Mucosa of descending colon (tissue), 3 donors: ENCODE data around the gene SH3BP4. TPM values are rescaled to one million over a fixed set of nuclear protein-coding genes. Genes with fewer than 3 reads are reported as not detected.
A peak's percentile ranks its signal among the peaks of the same experiment; 100 is the strongest.

ENCODE experiments used
- ATAC-seq: fragments of 200-7000 bp; cut with Tn5 transposase; one replicate; pipeline ENCODE4 v1.9.1; 2020; ENCODE audit warnings: mild to moderate bottlenecking, moderate library complexity
- DNase-seq, 3 donors: peaks; one replicate each; pipeline ENCODE4 v3.0.0-alpha.2; 2020
- H3K36me3 ChIP-seq: fragments of 200-600 bp; one replicate; pipeline ENCODE4 v1.8.0; 2021; ENCODE audit warnings: low read depth, mild to moderate bottlenecking
- H3K4me1 ChIP-seq: fragments of 200-600 bp; one replicate; pipeline ENCODE4 v1.8.0; 2021; ENCODE audit warnings: low read depth, mild to moderate bottlenecking
- H3K4me3 ChIP-seq: fragments of 200-600 bp; one replicate; pipeline ENCODE4 v1.8.0; 2021; ENCODE audit warnings: mild to moderate bottlenecking
- H3K9me3 ChIP-seq: fragments of 200-600 bp; one replicate; pipeline ENCODE4 v1.8.0; 2021; ENCODE audit warnings: mild to moderate bottlenecking
- intact Hi-C, 2 donors: fragments of 100-400 bp; cut with DNase I in 1 of 2; cut with micrococcal nuclease in 1 of 2; formaldehyde crosslinking; loops; one replicate each; pipeline versions ENCODE4 v1.11.0 to v1.11.1; 2022; cut with DNase I, micrococcal nuclease
- total RNA-seq, 3 donors: library from RNA; stranded (reverse); fragmentation: NEBNext Ultra II Directional in 2 of 3; extraction: Animal tissue kit (Norgen Biotek cat#: 25700) in 2 of 3; gene quantifications; one replicate each; pipeline versions ENCODE4 v1.2.1 to v1.2.4, GENCODE V29; 2021 to 2023
- TF ChIP-seq, protein P1 (sequence below): fragments of 200-600 bp; IDR thresholded peaks from one replicate; pipeline ENCODE4 v1.8.0; 2022; ENCODE audit warnings: antibody characterized with exemption, mild to moderate bottlenecking
- donor health status: DM: no; HTN: no; CAD: no; lungs with moderate emphysema.
- donor health status: DM: no; HTN: no; CAD: no.
- donor health status: DM: no; HTN: yes; CAD: no.

The SH3BP4 gene
- total RNA-seq, 3 donors from 2014 or later: 18.0 to 30.4 (median 29.6) TPM

DNA sequence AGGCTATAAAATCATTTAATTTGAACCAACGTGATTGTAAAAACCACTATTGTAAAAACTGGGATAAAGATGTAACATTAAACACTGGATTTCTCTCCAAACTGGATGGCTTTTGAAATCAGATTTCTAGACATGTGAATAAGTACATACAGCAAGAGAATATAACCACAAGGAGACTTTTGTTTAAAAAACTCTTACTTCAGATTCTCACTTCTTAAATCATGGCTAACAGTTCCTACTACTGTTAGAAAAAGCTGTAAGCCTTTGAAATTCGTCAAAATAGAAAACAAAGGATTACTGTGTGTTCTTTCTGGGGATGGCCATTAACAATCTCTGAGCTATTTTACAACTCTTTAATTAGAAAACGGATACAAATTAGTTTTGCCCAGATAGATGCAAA is 39.4 kb upstream of the SH3BP4 start:
- Histone ChIP-seq H3K9me3 (no peaks in the 10 kb centered on the region), H3K4me1 (no peaks in the 10 kb centered on the region), H3K36me3 (no peaks in the 10 kb centered on the region), H3K4me3 (no peak overlapping the region)
- TF ChIP-seq, protein P1, sequence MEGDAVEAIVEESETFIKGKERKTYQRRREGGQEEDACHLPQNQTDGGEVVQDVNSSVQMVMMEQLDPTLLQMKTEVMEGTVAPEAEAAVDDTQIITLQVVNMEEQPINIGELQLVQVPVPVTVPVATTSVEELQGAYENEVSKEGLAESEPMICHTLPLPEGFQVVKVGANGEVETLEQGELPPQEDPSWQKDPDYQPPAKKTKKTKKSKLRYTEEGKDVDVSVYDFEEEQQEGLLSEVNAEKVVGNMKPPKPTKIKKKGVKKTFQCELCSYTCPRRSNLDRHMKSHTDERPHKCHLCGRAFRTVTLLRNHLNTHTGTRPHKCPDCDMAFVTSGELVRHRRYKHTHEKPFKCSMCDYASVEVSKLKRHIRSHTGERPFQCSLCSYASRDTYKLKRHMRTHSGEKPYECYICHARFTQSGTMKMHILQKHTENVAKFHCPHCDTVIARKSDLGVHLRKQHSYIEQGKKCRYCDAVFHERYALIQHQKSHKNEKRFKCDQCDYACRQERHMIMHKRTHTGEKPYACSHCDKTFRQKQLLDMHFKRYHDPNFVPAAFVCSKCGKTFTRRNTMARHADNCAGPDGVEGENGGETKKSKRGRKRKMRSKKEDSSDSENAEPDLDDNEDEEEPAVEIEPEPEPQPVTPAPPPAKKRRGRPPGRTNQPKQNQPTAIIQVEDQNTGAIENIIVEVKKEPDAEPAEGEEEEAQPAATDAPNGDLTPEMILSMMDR: no peak
- intact Hi-C loops: no loop called here
- no peak for DNase-seq
- no peak for ATAC-seq

DNA sequence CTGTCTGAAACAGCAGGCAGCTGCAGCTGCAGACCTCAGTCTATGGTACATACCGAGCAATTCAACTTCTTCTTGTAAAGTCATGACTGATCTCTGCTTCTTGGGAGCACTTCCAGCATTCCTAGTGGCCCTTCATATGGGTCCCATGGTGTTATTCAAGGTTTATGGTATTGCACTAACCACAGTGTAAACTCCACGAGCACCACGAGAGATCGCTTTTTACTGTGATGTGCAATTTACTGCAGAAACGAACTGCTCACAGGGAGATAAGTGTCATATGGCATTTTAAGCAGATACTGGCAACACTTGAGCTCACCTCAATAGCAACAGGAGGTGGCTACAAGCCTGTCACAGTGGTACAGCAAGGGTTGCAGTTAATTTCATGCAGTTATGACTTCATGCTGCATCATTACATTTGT is 38.6 kb upstream of the SH3BP4 start:
- Histone ChIP-seq H3K4me1 (no peaks in the 10 kb centered on the region), H3K36me3 (no peaks in the 10 kb centered on the region), H3K4me3 (no peak overlapping the region), H3K9me3 (no peaks in the 10 kb centered on the region)
- ATAC-seq: peak; percentile 23
- intact Hi-C loops: no loop called here
- TF ChIP-seq, protein P1: no peak
- peak in 1 of 3 donors; percentile 9 for DNase-seq

DNA sequence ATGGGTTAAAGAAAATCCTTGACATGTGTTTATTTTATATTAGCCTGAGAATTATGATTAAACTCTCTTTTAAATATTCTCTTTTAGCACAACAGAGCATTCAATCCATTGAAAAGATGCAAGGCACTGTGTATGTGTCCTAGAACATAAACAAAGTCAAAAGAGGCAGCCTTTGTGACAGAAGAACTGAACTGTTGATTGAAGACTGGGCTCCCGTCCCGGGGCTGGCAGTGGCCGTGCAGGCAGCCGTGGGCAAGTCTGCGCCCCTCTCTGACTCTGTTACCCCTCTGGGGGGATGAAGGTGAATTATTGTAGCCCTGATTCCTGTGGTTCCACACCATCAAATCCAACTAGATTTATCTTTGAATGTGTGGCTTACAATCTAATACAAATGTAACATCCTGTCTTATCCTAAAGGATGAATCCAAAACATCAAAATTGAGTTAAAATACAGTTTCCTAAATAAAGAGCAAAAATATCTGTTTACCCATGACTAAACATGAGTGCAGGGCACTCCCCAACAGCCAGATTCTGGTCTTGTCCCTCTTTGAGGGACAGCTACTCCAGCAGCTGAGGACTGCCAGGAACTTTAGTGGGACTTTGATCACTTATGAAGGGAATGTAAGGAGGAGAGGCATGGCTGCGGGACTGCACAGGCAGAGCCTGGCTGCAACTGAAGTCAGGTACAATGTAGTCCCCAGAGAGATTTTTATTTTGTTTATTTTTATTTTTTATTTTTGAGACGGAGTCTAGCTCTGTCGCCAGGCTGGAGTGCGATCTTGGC is 37.3 kb upstream of the SH3BP4 start:
- DNase-seq: no peak
- Histone ChIP-seq H3K9me3 (no peaks in the 10 kb centered on the region), H3K4me3 (no peak overlapping the region), H3K36me3 (no peaks in the 10 kb centered on the region), H3K4me1 (no peaks in the 10 kb centered on the region)
- no peak for ATAC-seq
- intact Hi-C loops: no loop called here
- TF ChIP-seq, protein P1: no peak

DNA sequence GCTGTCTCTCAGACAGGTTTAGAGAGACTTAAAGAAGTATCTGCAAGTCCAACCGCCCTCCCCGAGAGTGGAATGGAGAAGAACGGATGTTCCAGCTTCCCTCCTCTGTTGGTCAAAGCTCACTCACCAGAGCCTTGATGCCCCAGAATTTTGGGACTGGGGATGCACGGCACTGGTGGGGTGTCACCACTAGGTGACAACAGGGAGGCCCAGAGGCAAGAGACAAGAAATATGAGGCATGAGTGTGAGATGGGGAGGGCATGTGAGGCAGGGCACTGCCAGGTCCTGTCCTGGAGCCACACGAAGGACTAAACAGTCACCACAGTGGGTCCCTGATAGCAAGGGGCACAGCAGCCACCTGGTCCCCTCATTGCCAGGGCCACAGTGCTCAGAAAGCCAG is 35.1 kb upstream of the SH3BP4 start:
- TF ChIP-seq, protein P1: no peak
- Histone ChIP-seq H3K9me3 (no peaks in the 10 kb centered on the region), H3K4me1 (no peaks in the 10 kb centered on the region), H3K36me3 (no peaks in the 10 kb centered on the region), H3K4me3 (no peak overlapping the region)
- intact Hi-C loops: no loop called here
- DNase-seq (no peak), ATAC-seq (no peak)

DNA sequence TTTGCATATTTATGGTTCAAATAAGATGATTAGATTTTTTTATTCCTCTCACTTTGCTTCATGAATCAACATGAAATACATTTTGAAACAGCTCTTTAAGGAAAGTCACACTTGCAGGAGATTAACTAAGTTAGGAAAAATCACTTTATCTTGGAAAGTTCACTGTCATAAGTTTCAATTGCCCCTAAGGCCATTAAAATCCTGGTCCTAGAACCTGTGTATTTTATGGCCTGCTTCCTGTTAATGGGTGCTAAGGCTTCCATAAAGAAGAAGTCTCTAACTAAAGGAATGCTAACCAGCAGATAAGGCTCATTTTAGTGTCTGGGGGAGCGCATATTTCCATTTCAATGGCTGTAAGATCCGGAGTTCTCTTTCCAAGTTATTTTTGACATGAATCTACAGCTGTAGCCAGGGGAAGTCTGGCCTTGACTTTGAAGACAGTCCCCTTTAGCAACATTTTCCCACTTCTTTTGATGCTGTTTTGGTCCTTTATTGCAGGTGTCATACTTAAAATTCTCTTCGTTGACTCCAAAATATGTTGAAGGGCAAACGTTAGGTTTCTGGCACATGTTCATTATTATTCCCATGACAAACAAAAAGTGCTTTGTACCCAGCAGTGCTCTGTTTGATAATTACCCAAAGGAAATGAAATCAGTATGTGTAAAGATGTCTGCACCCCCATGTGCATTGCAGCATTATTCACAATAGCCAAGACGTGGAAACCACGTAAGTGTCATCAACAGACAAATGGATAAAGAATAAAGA is 34.4 kb upstream of the SH3BP4 start:
- H3K4me3 ChIP-seq: no peak overlapping the region
- ATAC-seq (peak; percentile 31), DNase-seq (no peak)
- no peaks in the 10 kb centered on the region for H3K36me3 ChIP-seq
- no peaks in the 10 kb centered on the region for H3K9me3 ChIP-seq
- TF ChIP-seq, protein P1: no peak
- intact Hi-C loops: no loop called here
- no peaks in the 10 kb centered on the region for H3K4me1 ChIP-seq
